Peyer's patch (tissue), 4 donors: ENCODE measurements around the gene NEDD4L.

ENCODE experiments used
- CTCF ChIP-seq, 6 experiments: fragments of 450-650 bp in 4 of 6; fragments of 200-600 bp in 2 of 6; sonication (generic) in 1 of 6; IDR thresholded peaks; one replicate each; pipeline ENCODE4 v1.5.1; 2017 to 2019; ENCODE audit warnings: antibody characterized with exemption in 6 of 6, mild to moderate bottlenecking in 3 of 6, moderate library complexity in 1 of 6
- POLR2A ChIP-seq, 2 donors: fragments of 450-650 bp; IDR thresholded peaks; one replicate each; pipeline ENCODE4 v1.5.1; 2017; ENCODE audit warnings: antibody characterized with exemption in 2 of 2, mild to moderate bottlenecking in 2 of 2, moderate library complexity in 2 of 2

- no peak for TF ChIP-seq CTCF (IDR thresholded peaks at IDR 0.05)
- no peak for TF ChIP-seq POLR2A (IDR thresholded peaks at IDR 0.05)
These were observed 3.5 kb downstream of the NEDD4L start for GRCh38 chr18:58047556-58047882.
